ENCODE measurements around the gene FAM174C. TPM values are rescaled to one million over a fixed set of nuclear protein-coding genes. Genes with fewer than 3 reads are reported as not detected.

The FAM174C gene
- total and polyA plus RNA-seq, 10 of the 15 experiments (the other 5 are each of a cell fraction or from before 2014, with no cell fraction given) = 0.89 to 94.6 (median 43.6) TPM

Other genes starting within 250 kb of the FAM174C start
Only the 7 nearest of the 22 such genes appear.
- gene SBNO2, start 101.3 kb upstream of the FAM174C start, total RNA-seq (2014; rRNA removed) = 13.8 and 15.8 TPM in 2 replicates
- 4.8 and 5.6 TPM in 2 replicates for gene SBNO2, start 101.3 kb upstream of the FAM174C start, total RNA-seq (2014; rRNA removed; fragmentation: Illumina TruSeq; extraction: Trizol)
- gene SBNO2, start 101.3 kb upstream of the FAM174C start, total RNA-seq (2021) = 38.5 and 44.6 TPM in 2 replicates
- 2.7 and 7.2 TPM in 2 replicates for gene SBNO2, start 101.3 kb upstream of the FAM174C start, polyA plus RNA-seq (2011; rRNA removed)
- 2.2 and 5.0 TPM in 2 replicates for gene SBNO2, start 101.3 kb upstream of the FAM174C start, polyA plus RNA-seq (2014; fragmentation: Illumina TruSeq; extraction: Trizol)
- under 1 TPM; 0.08 to 0.15 TPM for gene SBNO2, start 101.3 kb upstream of the FAM174C start, polyA plus RNA-seq (2014; fragmentation: Nextera tagmentation; extraction: Ambion mirVana)
- 21.8 and 26.0 TPM in 2 replicates for gene SBNO2, start 101.3 kb upstream of the FAM174C start, polyA plus RNA-seq (2014; rRNA removed)
- 1 to 10 TPM; 4.2 to 5.9 TPM for gene SBNO2, start 101.3 kb upstream of the FAM174C start, polyA plus RNA-seq (2016; fragmentation: Nextera tagmentation; extraction: Ambion mirVana)
- gene STK11, start 69.8 kb upstream of the FAM174C start, total RNA-seq (2014; rRNA removed) = 62.0 and 65.7 TPM in 2 replicates
- 30.7 and 34.3 TPM in 2 replicates for gene STK11, start 69.8 kb upstream of the FAM174C start, total RNA-seq (2014; rRNA removed; fragmentation: Illumina TruSeq; extraction: Trizol)
- gene STK11, start 69.8 kb upstream of the FAM174C start, total RNA-seq (2021) = 64.6 and 71.0 TPM in 2 replicates
- gene STK11, start 69.8 kb upstream of the FAM174C start, polyA plus RNA-seq (2011; rRNA removed) = 30.2 and 31.3 TPM in 2 replicates
- 8.5 and 16.3 TPM in 2 replicates for gene STK11, start 69.8 kb upstream of the FAM174C start, polyA plus RNA-seq (2014; fragmentation: Illumina TruSeq; extraction: Trizol)
- under 1 TPM; 0.33 to 0.74 TPM for gene STK11, start 69.8 kb upstream of the FAM174C start, polyA plus RNA-seq (2014; fragmentation: Nextera tagmentation; extraction: Ambion mirVana)
- gene STK11, start 69.8 kb upstream of the FAM174C start, polyA plus RNA-seq (2014; rRNA removed) = 57.0 and 69.5 TPM in 2 replicates
- 1 to 10 TPM; 4.9 to 5.4 TPM for gene STK11, start 69.8 kb upstream of the FAM174C start, polyA plus RNA-seq (2016; fragmentation: Nextera tagmentation; extraction: Ambion mirVana)
- 0.44 and 0.51 TPM in 2 replicates for gene CBARP, start 37.5 kb upstream of the FAM174C start, total RNA-seq (2014; rRNA removed)
- 0.05 and 0.09 TPM in 2 replicates for gene CBARP, start 37.5 kb upstream of the FAM174C start, total RNA-seq (2014; rRNA removed; fragmentation: Illumina TruSeq; extraction: Trizol)
- gene CBARP, start 37.5 kb upstream of the FAM174C start, total RNA-seq (2021) = 0.59 and 0.61 TPM in 2 replicates
- 0.03 and 0.04 TPM in 2 replicates for gene CBARP, start 37.5 kb upstream of the FAM174C start, polyA plus RNA-seq (2011; rRNA removed)
- gene CBARP, start 37.5 kb upstream of the FAM174C start, polyA plus RNA-seq (2014; fragmentation: Illumina TruSeq; extraction: Trizol) = 0.04 TPM in 1 of 2 replicates, not detected in the other
- gene CBARP, start 37.5 kb upstream of the FAM174C start, polyA plus RNA-seq (2014; fragmentation: Nextera tagmentation; extraction: Ambion mirVana) = not detected
- 0.55 and 0.93 TPM in 2 replicates for gene CBARP, start 37.5 kb upstream of the FAM174C start, polyA plus RNA-seq (2014; rRNA removed)
- under 1 TPM in 1 of 2 experiments, not detected in 1; 0.18 TPM for gene CBARP, start 37.5 kb upstream of the FAM174C start, polyA plus RNA-seq (2016; fragmentation: Nextera tagmentation; extraction: Ambion mirVana)
- 45.8 and 52.5 TPM in 2 replicates for gene ATP5F1D, start 33.8 kb upstream of the FAM174C start, total RNA-seq (2014; rRNA removed)
- 18.9 and 23.6 TPM in 2 replicates for gene ATP5F1D, start 33.8 kb upstream of the FAM174C start, total RNA-seq (2014; rRNA removed; fragmentation: Illumina TruSeq; extraction: Trizol)
- 304 and 305 TPM in 2 replicates for gene ATP5F1D, start 33.8 kb upstream of the FAM174C start, total RNA-seq (2021)
- gene ATP5F1D, start 33.8 kb upstream of the FAM174C start, polyA plus RNA-seq (2011; rRNA removed) = 18.5 and 46.6 TPM in 2 replicates
- gene ATP5F1D, start 33.8 kb upstream of the FAM174C start, polyA plus RNA-seq (2014; fragmentation: Illumina TruSeq; extraction: Trizol) = 1.4 and 12.8 TPM in 2 replicates
- 10 to 100 TPM in 1 of 2 experiments, 1 to 10 TPM in 1; 7.2 to 45.0 TPM for gene ATP5F1D, start 33.8 kb upstream of the FAM174C start, polyA plus RNA-seq (2014; fragmentation: Nextera tagmentation; extraction: Ambion mirVana)
- 179 and 216 TPM in 2 replicates for gene ATP5F1D, start 33.8 kb upstream of the FAM174C start, polyA plus RNA-seq (2014; rRNA removed)
- gene ATP5F1D, start 33.8 kb upstream of the FAM174C start, polyA plus RNA-seq (2016; fragmentation: Nextera tagmentation; extraction: Ambion mirVana) = 100 to 1,000 TPM; 355 to 357 TPM
- 6.1 and 8.4 TPM in 2 replicates for gene MIDN, start 26.9 kb upstream of the FAM174C start, total RNA-seq (2014; rRNA removed)
- gene MIDN, start 26.9 kb upstream of the FAM174C start, total RNA-seq (2014; rRNA removed; fragmentation: Illumina TruSeq; extraction: Trizol) = 6.5 and 7.0 TPM in 2 replicates
- 51.5 and 52.3 TPM in 2 replicates for gene MIDN, start 26.9 kb upstream of the FAM174C start, total RNA-seq (2021)
- gene MIDN, start 26.9 kb upstream of the FAM174C start, polyA plus RNA-seq (2011; rRNA removed) = 7.6 and 12.2 TPM in 2 replicates
- gene MIDN, start 26.9 kb upstream of the FAM174C start, polyA plus RNA-seq (2014; fragmentation: Illumina TruSeq; extraction: Trizol) = 4.2 and 7.9 TPM in 2 replicates
- under 1 TPM; 0.38 to 0.63 TPM for gene MIDN, start 26.9 kb upstream of the FAM174C start, polyA plus RNA-seq (2014; fragmentation: Nextera tagmentation; extraction: Ambion mirVana)
- 30.9 and 33.7 TPM in 2 replicates for gene MIDN, start 26.9 kb upstream of the FAM174C start, polyA plus RNA-seq (2014; rRNA removed)
- gene MIDN, start 26.9 kb upstream of the FAM174C start, polyA plus RNA-seq (2016; fragmentation: Nextera tagmentation; extraction: Ambion mirVana) = 1 to 10 TPM; 2.3 TPM
- 216 and 225 TPM in 2 replicates for gene CIRBP, start 6.2 kb upstream of the FAM174C start, total RNA-seq (2014; rRNA removed)
- 228 and 243 TPM in 2 replicates for gene CIRBP, start 6.2 kb upstream of the FAM174C start, total RNA-seq (2014; rRNA removed; fragmentation: Illumina TruSeq; extraction: Trizol)
- 264 and 284 TPM in 2 replicates for gene CIRBP, start 6.2 kb upstream of the FAM174C start, total RNA-seq (2021)
- gene CIRBP, start 6.2 kb upstream of the FAM174C start, polyA plus RNA-seq (2011; rRNA removed) = 153 and 253 TPM in 2 replicates
- gene CIRBP, start 6.2 kb upstream of the FAM174C start, polyA plus RNA-seq (2014; fragmentation: Illumina TruSeq; extraction: Trizol) = 152 and 313 TPM in 2 replicates
- gene CIRBP, start 6.2 kb upstream of the FAM174C start, polyA plus RNA-seq (2014; fragmentation: Nextera tagmentation; extraction: Ambion mirVana) = 10 to 100 TPM; 27.6 to 52.4 TPM
- 335 and 370 TPM in 2 replicates for gene CIRBP, start 6.2 kb upstream of the FAM174C start, polyA plus RNA-seq (2014; rRNA removed)
- 100 to 1,000 TPM; 162 to 166 TPM for gene CIRBP, start 6.2 kb upstream of the FAM174C start, polyA plus RNA-seq (2016; fragmentation: Nextera tagmentation; extraction: Ambion mirVana)
- not detected in 2 replicates for gene EFNA2, start 10.3 kb downstream of the FAM174C start, total RNA-seq (2014; rRNA removed)
- gene EFNA2, start 10.3 kb downstream of the FAM174C start, total RNA-seq (2014; rRNA removed; fragmentation: Illumina TruSeq; extraction: Trizol) = not detected in 2 replicates
- not detected in 2 replicates for gene EFNA2, start 10.3 kb downstream of the FAM174C start, total RNA-seq (2021)
- gene EFNA2, start 10.3 kb downstream of the FAM174C start, polyA plus RNA-seq (2011; rRNA removed) = not detected in 2 replicates
- not detected in 2 replicates for gene EFNA2, start 10.3 kb downstream of the FAM174C start, polyA plus RNA-seq (2014; fragmentation: Illumina TruSeq; extraction: Trizol)
- gene EFNA2, start 10.3 kb downstream of the FAM174C start, polyA plus RNA-seq (2014; fragmentation: Nextera tagmentation; extraction: Ambion mirVana) = not detected
- gene EFNA2, start 10.3 kb downstream of the FAM174C start, polyA plus RNA-seq (2014; rRNA removed) = not detected in 2 replicates
- not detected for gene EFNA2, start 10.3 kb downstream of the FAM174C start, polyA plus RNA-seq (2016; fragmentation: Nextera tagmentation; extraction: Ambion mirVana)

All from GM12878 (cell line).